Peyer's patch (tissue), 4 donors: ENCODE results near the gene PFN1. TPM values are rescaled to one million over a fixed set of nuclear protein-coding genes. Genes with fewer than 3 reads are reported as not detected.

ENCODE experiments used
- DNase-seq, 3 donors: peaks; one replicate each; pipeline ENCODE4 v3.0.0-alpha.2; 2017 to 2019
- H3K27ac ChIP-seq, 4 donors: fragments of 200-600 bp; sonication (generic); one replicate each; pipeline ENCODE4 v1.5.1; 2016 to 2019
- H3K27me3 ChIP-seq, 2 donors: fragments of 200-600 bp; sonication (generic); one replicate each; pipeline ENCODE4 v1.5.1; 2019
- H3K36me3 ChIP-seq, 3 donors: fragments of 200-600 bp; sonication (generic); one replicate each; pipeline ENCODE4 v1.5.1; 2016 to 2019
- H3K4me1 ChIP-seq, 4 donors: fragments of 200-600 bp; sonication (generic); one replicate each; pipeline ENCODE4 v1.5.1; 2016 to 2019
- H3K4me3 ChIP-seq, 4 donors: fragments of 200-600 bp; sonication (generic); 1 replicate in 3 of 4; 2 replicates in 1 of 4; pipeline ENCODE4 v1.5.1; 2016 to 2019; ENCODE audit warnings: mild to moderate bottlenecking in 1 of 4
- H3K9me3 ChIP-seq, 4 donors: fragments of 200-600 bp; sonication (generic); one replicate each; pipeline ENCODE4 v1.5.1; 2016 to 2019; ENCODE audit warnings: mild to moderate bottlenecking in 1 of 4
- POLR2A ChIP-seq, 2 donors: fragments of 450-650 bp; IDR thresholded peaks; one replicate each; pipeline ENCODE4 v1.5.1; 2017; ENCODE audit warnings: antibody characterized with exemption in 2 of 2, mild to moderate bottlenecking in 2 of 2, moderate library complexity in 2 of 2
- total RNA-seq, 4 donors: library from RNA; depleted of rRNA; stranded (reverse); fragments of >200 nt; gene quantifications; one replicate each; pipeline ENCODE4 v1.1.0, GENCODE V29; 2016
- TF ChIP-seq, protein P1 (sequence below), 6 experiments: fragments of 450-650 bp in 4 of 6; fragments of 200-600 bp in 2 of 6; sonication (generic) in 1 of 6; IDR thresholded peaks; one replicate each; pipeline ENCODE4 v1.5.1; 2017 to 2019; ENCODE audit warnings: antibody characterized with exemption in 6 of 6, mild to moderate bottlenecking in 3 of 6, moderate library complexity in 1 of 6

The PFN1 gene
- total RNA-seq, 4 donors from 2014 or later, result 530 to 1,064 (median 855) TPM

GRCh38 chr17:4970273-4970672 is 21.9 kb upstream of the PFN1 start:
- DNase-seq, result no peak
- TF ChIP-seq, protein P1, sequence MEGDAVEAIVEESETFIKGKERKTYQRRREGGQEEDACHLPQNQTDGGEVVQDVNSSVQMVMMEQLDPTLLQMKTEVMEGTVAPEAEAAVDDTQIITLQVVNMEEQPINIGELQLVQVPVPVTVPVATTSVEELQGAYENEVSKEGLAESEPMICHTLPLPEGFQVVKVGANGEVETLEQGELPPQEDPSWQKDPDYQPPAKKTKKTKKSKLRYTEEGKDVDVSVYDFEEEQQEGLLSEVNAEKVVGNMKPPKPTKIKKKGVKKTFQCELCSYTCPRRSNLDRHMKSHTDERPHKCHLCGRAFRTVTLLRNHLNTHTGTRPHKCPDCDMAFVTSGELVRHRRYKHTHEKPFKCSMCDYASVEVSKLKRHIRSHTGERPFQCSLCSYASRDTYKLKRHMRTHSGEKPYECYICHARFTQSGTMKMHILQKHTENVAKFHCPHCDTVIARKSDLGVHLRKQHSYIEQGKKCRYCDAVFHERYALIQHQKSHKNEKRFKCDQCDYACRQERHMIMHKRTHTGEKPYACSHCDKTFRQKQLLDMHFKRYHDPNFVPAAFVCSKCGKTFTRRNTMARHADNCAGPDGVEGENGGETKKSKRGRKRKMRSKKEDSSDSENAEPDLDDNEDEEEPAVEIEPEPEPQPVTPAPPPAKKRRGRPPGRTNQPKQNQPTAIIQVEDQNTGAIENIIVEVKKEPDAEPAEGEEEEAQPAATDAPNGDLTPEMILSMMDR (IDR thresholded peaks at IDR 0.05), result no peak
- no peak for TF ChIP-seq POLR2A (IDR thresholded peaks at IDR 0.05)
- H3K9me3 ChIP-seq, result no peaks in the 10 kb centered on the region
- no peak overlapping the region for H3K4me3 ChIP-seq
- H3K27ac ChIP-seq, result peak overlapping the region in 2 of 4 donors; percentile 91 to 97
- H3K36me3 ChIP-seq, result peaks cover 0 to 40% (median 0%) of the 10 kb centered on the region in 3 donors
- H3K4me1 ChIP-seq, result peaks cover 0 to 36% (median 10%) of the 10 kb centered on the region in 4 donors
- no peaks in the 10 kb centered on the region for H3K27me3 ChIP-seq

DNA sequence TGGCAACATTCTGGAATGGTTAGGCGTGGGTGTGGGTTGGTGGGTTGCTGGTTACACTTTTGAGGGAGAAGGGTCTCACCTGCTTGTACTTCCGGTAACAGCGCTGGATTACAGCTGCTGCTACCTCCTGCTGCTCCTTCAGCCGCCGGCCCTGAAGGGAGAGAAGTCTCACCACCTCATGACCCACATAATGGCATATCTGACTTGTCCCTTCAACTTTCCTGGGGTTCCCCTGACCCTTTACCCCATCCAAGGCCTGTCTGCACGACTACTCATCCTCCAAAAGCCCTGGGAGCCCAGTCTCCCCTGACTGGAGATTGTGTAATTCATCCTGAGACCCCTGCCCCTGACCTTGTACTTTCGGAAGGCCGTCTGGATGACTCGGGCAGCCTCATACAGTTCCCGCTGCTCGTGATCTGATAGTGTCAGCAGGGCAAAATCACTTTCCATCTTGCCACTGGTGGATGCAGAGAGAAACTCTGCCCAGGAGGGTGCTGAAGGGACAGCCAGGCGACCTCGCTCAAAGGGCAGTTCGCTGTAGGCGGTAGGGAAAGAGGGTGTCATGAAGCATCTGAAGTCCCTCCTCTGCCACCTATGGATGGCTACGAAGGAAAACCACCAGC is 21.3 kb upstream of the PFN1 start:
- no peak for DNase-seq
- H3K27me3 ChIP-seq, result no peaks in the 10 kb centered on the region
- H3K27ac ChIP-seq, result peak overlapping the region in 3 of 4 donors; percentile 91 to 97 (median 93)
- no peaks in the 10 kb centered on the region for H3K9me3 ChIP-seq
- peaks cover 0 to 36% (median 10%) of the 10 kb centered on the region in 4 donors for H3K4me1 ChIP-seq
- H3K4me3 ChIP-seq, result no peak overlapping the region
- H3K36me3 ChIP-seq, result peaks cover 0 to 40% (median 0%) of the 10 kb centered on the region in 3 donors
- no peak for TF ChIP-seq POLR2A (IDR thresholded peaks at IDR 0.05)
- TF ChIP-seq, protein P1 (IDR thresholded peaks at IDR 0.05), result no peak

- DNase-seq, result peak in 1 of 3 donors; percentile 51
- Histone ChIP-seq H3K27ac (peak overlapping the region; percentile 90 to 97 (median 92)), H3K36me3 (peaks cover 0 to 35% (median 0%) of the 10 kb centered on the region in 3 donors), H3K4me1 (peaks cover 0 to 36% (median 10%) of the 10 kb centered on the region in 4 donors), H3K9me3 (no peaks in the 10 kb centered on the region), H3K27me3 (no peaks in the 10 kb centered on the region), H3K4me3 (peak overlapping the region in 3 of 4 donors; percentile 0 to 74 (median 68))
- no peak for TF ChIP-seq POLR2A (IDR thresholded peaks at IDR 0.05)
- TF ChIP-seq, protein P1 (IDR thresholded peaks at IDR 0.05), result no peak
Measured at GRCh38 chr17:4969047-4969550, 20.8 kb upstream of the PFN1 start.

- DNase-seq, result no peak
- H3K9me3 ChIP-seq, result no peaks in the 10 kb centered on the region
Measured at GRCh38 chr17:4968486-4969046, 20.2 kb upstream of the PFN1 start.

More at GRCh38 chr17:4968486-4969046, 20.2 kb upstream of the PFN1 start:
- peaks cover 0 to 30% (median 0%) of the 10 kb centered on the region in 3 donors for H3K36me3 ChIP-seq
- peaks cover 0 to 36% (median 10%) of the 10 kb centered on the region in 4 donors for H3K4me1 ChIP-seq
- H3K4me3 ChIP-seq, result peak overlapping the region; percentile 68 to 80 (median 76)
- no peak for TF ChIP-seq POLR2A (IDR thresholded peaks at IDR 0.05)
- TF ChIP-seq, protein P1 (IDR thresholded peaks at IDR 0.05), result no peak
- H3K27ac ChIP-seq, result peak overlapping the region; percentile 90 to 97 (median 92)
- no peaks in the 10 kb centered on the region for H3K27me3 ChIP-seq
